Prostate gland (tissue), 2 donors: Measurements from ENCODE around the gene SLC2A6. TPM values are rescaled to one million over a fixed set of nuclear protein-coding genes. Genes with fewer than 3 reads are reported as not detected.

ENCODE experiments used
- DNase-seq: peaks from one replicate; pipeline ENCODE4 v3.0.0-alpha.2; 2019; ENCODE audit warnings: low spot score
- H3K27ac ChIP-seq, 2 donors: fragments of 200-600 bp; sonication (generic); 2 replicates each; pipeline ENCODE4 v1.5.1; 2017 to 2019
- H3K27me3 ChIP-seq: fragments of 200-600 bp; sonication (generic); replicated peaks from 2 replicates; pipeline ENCODE4 v1.5.1; 2019; ENCODE audit not compliant: insufficient read depth
- H3K36me3 ChIP-seq, 2 donors: fragments of 200-600 bp; sonication (generic); 1 replicate in 1 of 2; 2 replicates in 1 of 2; pipeline versions ENCODE4 v1.5.1 to v1.8.1; 2017 to 2019
- H3K4me1 ChIP-seq: fragments of 200-600 bp; sonication (generic); replicated peaks from 2 replicates; pipeline ENCODE4 v1.5.1; 2019
- H3K4me3 ChIP-seq, 2 donors: fragments of 200-600 bp; sonication (generic); 2 replicates each; pipeline ENCODE4 v1.5.1; 2017 to 2019
- H3K9me3 ChIP-seq: fragments of 200-600 bp; sonication (generic); 2 replicates; pipeline ENCODE4 v1.5.1; 2017
- CTCF ChIP-seq, 4 experiments: fragments of 200-600 bp in 2 of 4; fragments of 450-650 bp in 2 of 4; sonication (generic) in 2 of 4; IDR thresholded peaks; 1 replicate in 3 of 4; 2 replicates in 1 of 4; pipeline ENCODE4 v1.5.1; 2016 to 2019; ENCODE audit warnings: antibody characterized with exemption in 4 of 4, mild to moderate bottlenecking in 2 of 4, moderate library complexity in 2 of 4
- POLR2A ChIP-seq: fragments of 450-650 bp; IDR thresholded peaks from one replicate; pipeline ENCODE4 v1.6.1; 2016; ENCODE audit warnings: antibody characterized with exemption, mild to moderate bottlenecking
- POLR2AphosphoS5 ChIP-seq: sonication (generic); formaldehyde crosslinking; IDR thresholded peaks from one replicate; pipeline ENCODE4 v1.6.1; 2017; ENCODE audit warnings: antibody characterized with exemption
- WGBS: methylation state at CpG from one replicate; pipeline ENCODE4 v1.1.5; 2018; 5-methylcytosine and 5-hydroxymethylcytosine counted together
- intact Hi-C: fragments of 100-400 bp; cut with DNase I; formaldehyde crosslinking; loops from one replicate; pipeline ENCODE4 v1.14.2; 2022
- total RNA-seq, 2 donors: library from RNA; depleted of rRNA; stranded (reverse); fragments of >200 nt; gene quantifications; one replicate each; pipeline ENCODE4 v1.1.0, GENCODE V29; 2016

The SLC2A6 gene
- total RNA-seq, 2 donors from 2014 or later: 0.77 to 3.4 TPM

- intact Hi-C loops: loop anchor here (5.0 kb wide), 1 partner anchor 40 kb away; the partner anchor contains the start of gene REXO4
- Histone ChIP-seq H3K27me3 (no peaks in the 10 kb centered on the region), H3K36me3 (no peaks in the 10 kb centered on the region), H3K4me3 (no peak overlapping the region), H3K9me3 (no peaks in the 10 kb centered on the region), H3K4me1 (peaks cover 4% of the 10 kb centered on the region), H3K27ac (no peak overlapping the region)
- no peak for DNase-seq
- WGBS: 97% methylated on average over 11 of the region's 11 CpGs
- no peak for TF ChIP-seq POLR2A
- no peak for TF ChIP-seq CTCF (IDR thresholded peaks at IDR 0.05)
- no peak for TF ChIP-seq POLR2AphosphoS5
Measured at GRCh38 chr9:133457748-133458147, 21.2 kb downstream of the SLC2A6 start.

GRCh38 chr9:133457233-133457632, 21.7 kb downstream of the SLC2A6 start:
- no peak for TF ChIP-seq CTCF (IDR thresholded peaks at IDR 0.05)
- TF ChIP-seq POLR2A: no peak
- no peak for TF ChIP-seq POLR2AphosphoS5
- no peak for DNase-seq
- Histone ChIP-seq H3K27ac (no peak overlapping the region), H3K36me3 (no peaks in the 10 kb centered on the region), H3K4me3 (no peak overlapping the region), H3K27me3 (no peaks in the 10 kb centered on the region), H3K4me1 (peaks cover 4% of the 10 kb centered on the region), H3K9me3 (no peaks in the 10 kb centered on the region)
- intact Hi-C loops: loop anchor here (5.0 kb wide), 1 partner anchor 40 kb away; the partner anchor contains the start of gene REXO4
- 83% methylated on average over 13 of the region's 13 CpGs for WGBS

GRCh38 chr9:133456409-133456808, 22.5 kb downstream of the SLC2A6 start:
- intact Hi-C loops: loop anchor here (5.0 kb wide), 1 partner anchor 39 kb away; the partner anchor contains the start of gene REXO4
- WGBS: 93% methylated on average over 9 of the region's 9 CpGs
- H3K36me3 ChIP-seq: no peaks in the 10 kb centered on the region
- no peaks in the 10 kb centered on the region for H3K9me3 ChIP-seq
- H3K4me3 ChIP-seq: no peak overlapping the region
- no peaks in the 10 kb centered on the region for H3K27me3 ChIP-seq
- H3K4me1 ChIP-seq: peaks cover 4% of the 10 kb centered on the region
- no peak overlapping the region for H3K27ac ChIP-seq
- no peak for DNase-seq
- no peak for TF ChIP-seq POLR2A
- TF ChIP-seq CTCF (IDR thresholded peaks at IDR 0.05): no peak
- no peak for TF ChIP-seq POLR2AphosphoS5

- Histone ChIP-seq H3K27ac (no peak overlapping the region), H3K27me3 (no peaks in the 10 kb centered on the region), H3K4me1 (peaks cover 4% of the 10 kb centered on the region), H3K9me3 (no peaks in the 10 kb centered on the region), H3K4me3 (no peak overlapping the region), H3K36me3 (no peaks in the 10 kb centered on the region)
- 92% methylated on average over 11 of the region's 11 CpGs for WGBS
- no peak for DNase-seq
- intact Hi-C loops: loop anchor here (5.0 kb wide), 1 partner anchor 39 kb away; the partner anchor contains the start of gene REXO4
- no peak for TF ChIP-seq CTCF (IDR thresholded peaks at IDR 0.05)
- TF ChIP-seq POLR2A: no peak
- TF ChIP-seq POLR2AphosphoS5: no peak
Measured at GRCh38 chr9:133455936-133456335, 23.0 kb downstream of the SLC2A6 start.

- H3K27ac ChIP-seq: no peak overlapping the region
- no peak overlapping the region for H3K4me3 ChIP-seq
- H3K4me1 ChIP-seq: no peaks in the 10 kb centered on the region
- intact Hi-C loops: loop anchor here (5.0 kb wide), 1 partner anchor 38 kb away; the partner anchor contains the start of gene REXO4
- WGBS: 95% methylated on average over 19 of the region's 20 CpGs
- H3K27me3 ChIP-seq: no peaks in the 10 kb centered on the region
- TF ChIP-seq POLR2A: no peak
- TF ChIP-seq POLR2AphosphoS5: no peak
- TF ChIP-seq CTCF (IDR thresholded peaks at IDR 0.05): no peak
- no peaks in the 10 kb centered on the region for H3K9me3 ChIP-seq
- no peaks in the 10 kb centered on the region for H3K36me3 ChIP-seq
- DNase-seq: no peak
Measured at GRCh38 chr9:133454943-133455673, 23.8 kb downstream of the SLC2A6 start.
